Bronchial epithelial cell (primary cell): ENCODE measurements around the gene DLL1. TPM values are rescaled to one million over a fixed set of nuclear protein-coding genes. Genes with fewer than 3 reads are reported as not detected.
A peak's percentile ranks its signal among the peaks of the same experiment; 100 is the strongest.

Experiments
- DNase-seq: peaks from one replicate; pipeline ENCODE4 v3.0.0-alpha.2; 2010; ENCODE audit warnings: low read depth
- FAIRE-seq: peaks from 2 replicates; lab custom pipeline; 2011; peaks lifted over from hg19 to GRCh38; lab: Jason Lieb, UNC
- H3K27me3 ChIP-seq: 2 replicates; pipeline ENCODE4 v1.5.1; 2011; ENCODE audit warnings: low read length; ENCODE audit not compliant: control insufficient read depth, insufficient read depth
- H3K36me3 ChIP-seq: 2 replicates; pipeline ENCODE4 v1.5.1; 2011; ENCODE audit warnings: low read length; ENCODE audit not compliant: control insufficient read depth, insufficient read depth
- H3K4me3 ChIP-seq: 2 replicates; pipeline ENCODE4 v1.5.1; 2011; ENCODE audit warnings: mild to moderate bottlenecking, low read depth, low read length, control low read depth
- total RNA-seq: library from RNA; depleted of rRNA; stranded (reverse); fragments of >200 nt; gene quantifications from 2 replicates; pipeline ENCODE4 v1.2.1, GENCODE V29; 2014
- TF ChIP-seq, protein P1 (sequence below): IDR thresholded peaks from 2 replicates; pipeline ENCODE4 v1.5.1; 2011; ENCODE audit warnings: mild to moderate bottlenecking, moderate library complexity, low read length, control low read depth, inconsistent platforms; ENCODE audit not compliant: insufficient read depth, severe bottlenecking

DLL1 gene
- total RNA-seq, 1 donor from 2014 or later: 4.7 TPM

DNA sequence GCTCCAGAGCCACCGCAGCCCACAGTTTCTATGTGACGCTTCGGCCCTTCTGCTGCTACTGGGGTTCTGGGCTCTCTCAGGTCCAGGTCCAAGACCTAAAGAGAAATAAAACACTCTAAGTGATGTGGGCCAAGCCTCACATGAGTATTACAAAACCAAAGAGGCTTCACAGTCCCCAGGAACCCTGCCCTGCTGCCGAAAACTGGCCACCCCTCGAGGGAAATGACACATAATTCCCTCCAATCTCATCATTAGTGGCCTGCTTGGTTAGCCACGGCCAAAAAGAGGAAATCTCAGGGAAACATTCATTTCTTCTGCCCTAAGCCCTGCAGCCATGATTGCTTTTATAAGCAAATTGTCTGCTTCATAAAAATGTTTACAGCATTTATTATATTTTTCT, 32.5 kb downstream of the DLL1 start:
- FAIRE-seq (no peak), DNase-seq (no peak)
- TF ChIP-seq, protein P1, sequence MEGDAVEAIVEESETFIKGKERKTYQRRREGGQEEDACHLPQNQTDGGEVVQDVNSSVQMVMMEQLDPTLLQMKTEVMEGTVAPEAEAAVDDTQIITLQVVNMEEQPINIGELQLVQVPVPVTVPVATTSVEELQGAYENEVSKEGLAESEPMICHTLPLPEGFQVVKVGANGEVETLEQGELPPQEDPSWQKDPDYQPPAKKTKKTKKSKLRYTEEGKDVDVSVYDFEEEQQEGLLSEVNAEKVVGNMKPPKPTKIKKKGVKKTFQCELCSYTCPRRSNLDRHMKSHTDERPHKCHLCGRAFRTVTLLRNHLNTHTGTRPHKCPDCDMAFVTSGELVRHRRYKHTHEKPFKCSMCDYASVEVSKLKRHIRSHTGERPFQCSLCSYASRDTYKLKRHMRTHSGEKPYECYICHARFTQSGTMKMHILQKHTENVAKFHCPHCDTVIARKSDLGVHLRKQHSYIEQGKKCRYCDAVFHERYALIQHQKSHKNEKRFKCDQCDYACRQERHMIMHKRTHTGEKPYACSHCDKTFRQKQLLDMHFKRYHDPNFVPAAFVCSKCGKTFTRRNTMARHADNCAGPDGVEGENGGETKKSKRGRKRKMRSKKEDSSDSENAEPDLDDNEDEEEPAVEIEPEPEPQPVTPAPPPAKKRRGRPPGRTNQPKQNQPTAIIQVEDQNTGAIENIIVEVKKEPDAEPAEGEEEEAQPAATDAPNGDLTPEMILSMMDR: no peak
- Histone ChIP-seq H3K36me3 (no peaks in the 10 kb centered on the region), H3K27me3 (peaks cover 1% of the 10 kb centered on the region), H3K4me3 (no peak overlapping the region)

DNA sequence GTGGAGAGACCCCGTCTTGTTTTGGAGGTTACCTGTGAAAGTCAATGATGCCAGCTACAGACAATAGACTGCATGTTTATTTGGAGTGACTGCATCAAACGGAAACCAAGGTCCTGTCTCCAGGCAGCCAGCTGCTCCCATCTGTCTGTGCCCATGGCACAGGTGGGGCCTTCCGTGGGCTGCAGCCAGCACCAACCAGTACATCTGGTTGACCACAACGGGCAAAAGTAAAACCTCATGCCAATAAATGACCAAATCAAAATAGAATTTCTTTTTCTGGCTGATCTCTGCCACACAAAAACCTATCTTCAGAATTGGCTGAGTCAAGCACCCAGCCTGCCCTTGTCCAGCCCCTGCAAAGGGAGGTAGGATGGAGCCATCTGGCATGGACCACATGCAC, 33.5 kb downstream of the DLL1 start:
- no peak for DNase-seq
- Histone ChIP-seq H3K27me3 (peaks cover 1% of the 10 kb centered on the region), H3K4me3 (no peak overlapping the region), H3K36me3 (no peaks in the 10 kb centered on the region)
- TF ChIP-seq, protein P1: no peak
- FAIRE-seq: no peak

DNA sequence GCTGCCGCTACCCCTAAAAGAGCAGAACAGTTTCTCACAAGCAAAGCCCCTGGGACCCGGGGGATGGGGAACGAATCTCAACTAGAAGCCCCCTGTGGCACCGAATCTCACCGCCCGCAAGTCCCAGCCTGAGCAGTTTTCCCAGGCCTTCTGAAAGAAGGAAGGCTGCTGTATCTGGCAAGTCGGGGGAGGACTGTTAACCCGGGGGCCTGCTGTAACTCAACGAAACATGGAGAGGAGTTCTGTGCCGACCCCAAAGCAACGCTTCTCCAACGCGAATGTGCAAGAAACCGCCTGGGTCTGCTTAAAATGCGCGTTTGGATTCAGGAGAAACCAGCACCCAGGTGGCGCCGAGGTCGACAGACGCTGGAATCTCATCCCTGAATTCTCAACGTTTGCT, 34.2 kb downstream of the DLL1 start:
- H3K27me3 ChIP-seq: peaks cover 1% of the 10 kb centered on the region
- H3K36me3 ChIP-seq: no peaks in the 10 kb centered on the region
- TF ChIP-seq, protein P1: no peak
- DNase-seq (no peak), FAIRE-seq (no peak)
- H3K4me3 ChIP-seq: no peak overlapping the region

DNA sequence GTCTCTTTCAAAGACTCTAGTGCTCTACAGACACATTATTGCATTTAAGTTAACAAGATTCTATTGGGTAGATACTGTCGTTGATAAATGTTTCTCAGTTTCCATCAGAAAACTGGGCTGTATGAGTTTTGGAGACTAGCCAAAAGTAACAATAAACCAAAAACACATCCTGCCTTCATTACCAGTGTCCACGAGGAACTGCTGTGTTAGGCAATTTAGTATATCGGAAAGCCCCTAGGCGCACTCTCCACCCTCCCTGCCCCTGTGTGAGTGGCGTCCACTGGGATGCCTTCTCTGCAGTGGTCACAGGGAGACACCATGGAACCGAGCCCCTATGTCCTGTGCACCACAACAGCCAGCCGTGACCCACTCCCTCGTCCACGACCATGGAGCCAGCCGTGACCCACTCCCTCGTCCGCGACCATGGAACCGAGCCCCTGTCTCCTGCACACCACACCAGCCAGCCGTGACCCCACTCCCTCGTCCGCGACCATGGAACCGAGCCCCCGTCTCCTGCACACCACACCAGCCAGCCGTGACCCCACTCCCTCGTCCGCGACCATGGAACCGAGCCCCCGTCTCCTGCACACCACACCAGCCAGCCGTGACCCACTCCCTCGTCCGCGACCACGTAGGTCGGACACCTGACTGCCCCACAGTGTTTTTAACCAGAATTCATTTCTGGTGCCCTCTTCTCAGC, 35.3 kb downstream of the DLL1 start:
- FAIRE-seq: peak; percentile 52
- H3K27me3 ChIP-seq: peaks cover 1% of the 10 kb centered on the region
- H3K36me3 ChIP-seq: no peaks in the 10 kb centered on the region
- TF ChIP-seq, protein P1: no peak
- no peak for DNase-seq
- no peak overlapping the region for H3K4me3 ChIP-seq

DNA sequence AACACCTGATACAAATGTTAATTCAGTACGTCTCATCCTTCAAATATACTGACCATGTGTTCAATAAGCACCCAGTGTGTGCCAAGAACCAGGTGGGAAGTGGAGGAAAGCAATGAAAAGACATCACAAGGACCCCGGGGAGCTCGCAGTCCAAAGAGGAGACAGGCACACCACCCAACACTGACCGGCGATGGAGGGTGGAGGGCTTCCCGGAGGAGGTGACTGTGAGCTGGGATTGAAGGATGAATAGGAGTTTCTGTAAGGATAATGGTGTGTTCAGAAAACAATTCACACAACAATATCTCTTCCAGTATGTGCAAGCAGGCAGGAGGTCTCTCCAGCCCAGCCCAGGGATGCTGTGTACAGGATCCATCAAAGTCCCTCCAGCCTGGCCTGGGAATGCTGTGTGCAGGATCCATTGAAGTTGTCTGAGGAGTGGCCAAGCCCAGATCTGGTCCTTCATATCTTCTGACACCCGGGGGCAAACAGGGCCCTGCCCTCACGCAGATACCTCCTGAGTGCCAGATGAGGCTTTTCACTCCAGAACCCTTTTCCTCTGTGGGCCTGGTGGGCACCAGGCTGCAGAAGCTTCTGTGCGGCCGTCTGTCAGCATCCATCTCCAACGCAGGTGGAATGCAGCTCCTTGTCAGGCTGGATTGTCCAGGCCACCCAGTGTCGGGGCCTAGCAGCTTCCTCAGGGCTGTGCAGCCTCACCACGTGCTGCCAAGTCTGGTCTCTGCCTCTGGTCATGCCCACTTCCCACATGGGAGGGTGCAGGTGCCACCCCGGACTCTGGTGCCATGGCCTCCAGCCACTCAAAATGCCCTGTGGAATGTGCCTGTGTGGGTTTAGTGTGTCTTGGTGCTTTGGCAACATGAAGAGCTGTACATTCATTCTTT, 36.3 kb downstream of the DLL1 start:
- Histone ChIP-seq H3K36me3 (no peaks in the 10 kb centered on the region), H3K27me3 (peaks cover 1% of the 10 kb centered on the region), H3K4me3 (no peak overlapping the region)
- DNase-seq (no peak), FAIRE-seq (no peak)
- TF ChIP-seq, protein P1: no peak
